ENCODE data around the gene RASSF5. TPM values are rescaled to one million over a fixed set of nuclear protein-coding genes. Genes with fewer than 3 reads are reported as not detected.

RASSF5 gene
- total and polyA plus RNA-seq, 9 of the 15 experiments (the other 6 are each of a cell fraction or from before 2014, with no cell fraction given) = 6.1 to 41.0 (median 25.2) TPM

DNA sequence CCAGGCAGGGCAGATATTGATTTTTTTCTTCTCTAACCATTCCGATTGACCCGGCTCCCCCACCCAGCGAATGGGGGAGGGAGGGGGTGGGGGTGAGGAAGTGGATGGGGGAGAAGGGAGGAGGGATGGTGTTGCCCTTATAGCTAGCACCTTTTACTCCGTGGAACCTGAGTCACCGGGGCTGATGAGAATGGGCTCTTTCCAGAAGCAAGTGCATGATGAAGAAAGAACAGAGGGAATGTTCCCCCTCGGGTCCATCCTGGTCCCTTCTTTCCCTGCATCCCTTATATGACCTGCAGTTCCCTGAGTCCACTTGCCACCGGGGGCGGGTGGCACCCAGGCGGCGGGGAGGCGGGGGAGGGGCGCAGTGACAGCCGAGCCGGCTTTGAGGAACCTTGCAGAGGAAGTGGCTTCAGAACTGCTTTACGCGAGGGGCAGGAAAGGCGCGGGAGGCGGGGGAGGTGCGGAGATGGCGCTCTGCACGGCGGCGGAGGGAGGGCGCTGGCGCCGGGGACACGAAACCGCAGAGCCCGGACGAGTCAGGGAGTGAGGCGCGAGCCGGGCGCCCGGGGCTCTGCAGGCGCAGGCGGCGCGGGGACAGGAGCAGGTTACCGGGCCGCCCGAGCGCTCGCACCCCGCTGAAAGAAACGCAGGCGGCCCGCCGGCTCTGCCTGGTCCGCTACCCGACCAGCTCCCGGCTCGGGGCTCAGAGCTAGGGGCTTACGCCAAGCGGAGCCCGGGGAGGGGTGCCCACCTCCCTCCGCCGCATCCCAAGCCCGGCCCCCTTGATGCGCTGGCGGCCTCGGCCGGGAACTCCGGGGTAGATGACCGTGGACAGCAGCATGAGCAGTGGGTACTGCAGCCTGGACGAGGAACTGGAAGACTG, 49.7 kb downstream of the RASSF5 start (continued):
- TF ChIP-seq, protein P1, sequence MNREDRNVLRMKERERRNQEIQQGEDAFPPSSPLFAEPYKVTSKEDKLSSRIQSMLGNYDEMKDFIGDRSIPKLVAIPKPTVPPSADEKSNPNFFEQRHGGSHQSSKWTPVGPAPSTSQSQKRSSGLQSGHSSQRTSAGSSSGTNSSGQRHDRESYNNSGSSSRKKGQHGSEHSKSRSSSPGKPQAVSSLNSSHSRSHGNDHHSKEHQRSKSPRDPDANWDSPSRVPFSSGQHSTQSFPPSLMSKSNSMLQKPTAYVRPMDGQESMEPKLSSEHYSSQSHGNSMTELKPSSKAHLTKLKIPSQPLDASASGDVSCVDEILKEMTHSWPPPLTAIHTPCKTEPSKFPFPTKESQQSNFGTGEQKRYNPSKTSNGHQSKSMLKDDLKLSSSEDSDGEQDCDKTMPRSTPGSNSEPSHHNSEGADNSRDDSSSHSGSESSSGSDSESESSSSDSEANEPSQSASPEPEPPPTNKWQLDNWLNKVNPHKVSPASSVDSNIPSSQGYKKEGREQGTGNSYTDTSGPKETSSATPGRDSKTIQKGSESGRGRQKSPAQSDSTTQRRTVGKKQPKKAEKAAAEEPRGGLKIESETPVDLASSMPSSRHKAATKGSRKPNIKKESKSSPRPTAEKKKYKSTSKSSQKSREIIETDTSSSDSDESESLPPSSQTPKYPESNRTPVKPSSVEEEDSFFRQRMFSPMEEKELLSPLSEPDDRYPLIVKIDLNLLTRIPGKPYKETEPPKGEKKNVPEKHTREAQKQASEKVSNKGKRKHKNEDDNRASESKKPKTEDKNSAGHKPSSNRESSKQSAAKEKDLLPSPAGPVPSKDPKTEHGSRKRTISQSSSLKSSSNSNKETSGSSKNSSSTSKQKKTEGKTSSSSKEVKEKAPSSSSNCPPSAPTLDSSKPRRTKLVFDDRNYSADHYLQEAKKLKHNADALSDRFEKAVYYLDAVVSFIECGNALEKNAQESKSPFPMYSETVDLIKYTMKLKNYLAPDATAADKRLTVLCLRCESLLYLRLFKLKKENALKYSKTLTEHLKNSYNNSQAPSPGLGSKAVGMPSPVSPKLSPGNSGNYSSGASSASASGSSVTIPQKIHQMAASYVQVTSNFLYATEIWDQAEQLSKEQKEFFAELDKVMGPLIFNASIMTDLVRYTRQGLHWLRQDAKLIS (CRISPR knock-in tag; IDR thresholded peaks at IDR 0.05) = 0 out of 2 replicates have a peak, but pooled peaks have one; percentile 28
- TF ChIP-seq PHB (CRISPR knock-in tag; IDR thresholded peaks at IDR 0.05) (peak; percentile 55), XRCC3 (IDR thresholded peaks at IDR 0.05) (no peak), SETDB1 (IDR thresholded peaks at IDR 0.05; ENCODE audit: low read length) (no peak), EGR1 (conservative IDR thresholded peaks at IDR 0.05) (peak; percentile 92), GABPB1 (CRISPR knock-in tag; IDR thresholded peaks at IDR 0.05) (peak; percentile 80), ZNF57 (CRISPR knock-in tag; IDR thresholded peaks at IDR 0.05) (peak; percentile 38; the same call in 1 of the 2 replicates), EP300 (IDR thresholded peaks at IDR 0.05; ENCODE audit: low read length) (peak; percentile 55), MYNN (IDR thresholded peaks at IDR 0.05) (peak; percentile 63; the same call in 1 of the 2 replicates), MYNN (CRISPR knock-in tag; IDR thresholded peaks at IDR 0.05) (no peak), WHSC1 (IDR thresholded peaks at IDR 0.05; ENCODE audit: low read length) (no peak), DMBX1 (CRISPR knock-in tag; IDR thresholded peaks at IDR 0.05; ENCODE audit: borderline replicate concordance) (peak; percentile 45; the same call in 1 of the 2 replicates), SP1 (CRISPR knock-in tag; IDR thresholded peaks at IDR 0.05) (peak; percentile 7; the same call in 1 of the 2 replicates), ZNF175 (CRISPR knock-in tag; IDR thresholded peaks at IDR 0.05; ENCODE audit: low read depth) (peak; percentile 61; the same call in 1 of the 2 replicates), RFX7 (CRISPR knock-in tag; IDR thresholded peaks at IDR 0.05) (no peak), DACH1 (IDR thresholded peaks at IDR 0.05; ENCODE audit: partially characterized antibody) (no peak)
- TF ChIP-seq, protein P2, sequence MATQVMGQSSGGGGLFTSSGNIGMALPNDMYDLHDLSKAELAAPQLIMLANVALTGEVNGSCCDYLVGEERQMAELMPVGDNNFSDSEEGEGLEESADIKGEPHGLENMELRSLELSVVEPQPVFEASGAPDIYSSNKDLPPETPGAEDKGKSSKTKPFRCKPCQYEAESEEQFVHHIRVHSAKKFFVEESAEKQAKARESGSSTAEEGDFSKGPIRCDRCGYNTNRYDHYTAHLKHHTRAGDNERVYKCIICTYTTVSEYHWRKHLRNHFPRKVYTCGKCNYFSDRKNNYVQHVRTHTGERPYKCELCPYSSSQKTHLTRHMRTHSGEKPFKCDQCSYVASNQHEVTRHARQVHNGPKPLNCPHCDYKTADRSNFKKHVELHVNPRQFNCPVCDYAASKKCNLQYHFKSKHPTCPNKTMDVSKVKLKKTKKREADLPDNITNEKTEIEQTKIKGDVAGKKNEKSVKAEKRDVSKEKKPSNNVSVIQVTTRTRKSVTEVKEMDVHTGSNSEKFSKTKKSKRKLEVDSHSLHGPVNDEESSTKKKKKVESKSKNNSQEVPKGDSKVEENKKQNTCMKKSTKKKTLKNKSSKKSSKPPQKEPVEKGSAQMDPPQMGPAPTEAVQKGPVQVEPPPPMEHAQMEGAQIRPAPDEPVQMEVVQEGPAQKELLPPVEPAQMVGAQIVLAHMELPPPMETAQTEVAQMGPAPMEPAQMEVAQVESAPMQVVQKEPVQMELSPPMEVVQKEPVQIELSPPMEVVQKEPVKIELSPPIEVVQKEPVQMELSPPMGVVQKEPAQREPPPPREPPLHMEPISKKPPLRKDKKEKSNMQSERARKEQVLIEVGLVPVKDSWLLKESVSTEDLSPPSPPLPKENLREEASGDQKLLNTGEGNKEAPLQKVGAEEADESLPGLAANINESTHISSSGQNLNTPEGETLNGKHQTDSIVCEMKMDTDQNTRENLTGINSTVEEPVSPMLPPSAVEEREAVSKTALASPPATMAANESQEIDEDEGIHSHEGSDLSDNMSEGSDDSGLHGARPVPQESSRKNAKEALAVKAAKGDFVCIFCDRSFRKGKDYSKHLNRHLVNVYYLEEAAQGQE (IDR thresholded peaks at IDR 0.05; ENCODE audit: borderline replicate concordance) = 0 out of 2 replicates have a peak, but pooled peaks have one; percentile 45
- TF ChIP-seq, protein P2 (CRISPR knock-in tag; IDR thresholded peaks at IDR 0.05; ENCODE audit: low read depth) = peak; percentile 87

Data from K562 (cell line).